Spleen (tissue), 11 donors: ENCODE results near the gene KLF13. TPM values are rescaled to one million over a fixed set of nuclear protein-coding genes. Genes with fewer than 3 reads are reported as not detected.

Experiments used
- DNase-seq: peaks from one replicate; pipeline ENCODE4 v3.0.0-alpha.2; 2020
- H3K27ac ChIP-seq, 8 donors: fragments of 200-600 bp; sonication (generic) in 7 of 8; 1 replicate in 4 of 8; 2 replicates in 4 of 8; pipeline versions ENCODE4 v1.5.0 to v1.8.0; 2016 to 2021; ENCODE audit warnings: inconsistent platforms in 4 of 8, mild to moderate bottlenecking in 4 of 8, moderate library complexity in 1 of 8
- H3K27me3 ChIP-seq, 7 donors: fragments of 200-600 bp; sonication (generic) in 6 of 7; replicated peaks in 1 of 7; 1 replicate in 4 of 7; 2 replicates in 3 of 7; pipeline versions ENCODE4 v1.5.0 to v1.8.0; 2016 to 2021; ENCODE audit warnings: inconsistent platforms in 3 of 7, mild to moderate bottlenecking in 1 of 7
- H3K36me3 ChIP-seq, 6 donors: fragments of 200-600 bp; sonication (generic) in 5 of 6; 1 replicate in 4 of 6; 2 replicates in 2 of 6; pipeline versions ENCODE4 v1.5.0 to v1.8.0; 2016 to 2021; ENCODE audit warnings: inconsistent platforms in 2 of 6
- H3K4me1 ChIP-seq, 6 donors: fragments of 200-600 bp; sonication (generic) in 5 of 6; 1 replicate in 3 of 6; 2 replicates in 3 of 6; pipeline versions ENCODE4 v1.5.0 to v1.8.0; 2016 to 2021; ENCODE audit warnings: inconsistent platforms in 3 of 6
- H3K4me3 ChIP-seq, 8 donors: fragments of 200-600 bp; sonication (generic) in 7 of 8; 1 replicate in 4 of 8; 2 replicates in 4 of 8; pipeline versions ENCODE4 v1.5.0 to v1.8.0; 2016 to 2021; ENCODE audit warnings: inconsistent platforms in 4 of 8, mild to moderate bottlenecking in 4 of 8, moderate library complexity in 2 of 8
- H3K9me3 ChIP-seq, 8 donors: fragments of 200-600 bp; sonication (generic) in 7 of 8; 1 replicate in 4 of 8; 2 replicates in 4 of 8; pipeline versions ENCODE4 v1.5.0 to v1.8.0; 2016 to 2021; ENCODE audit warnings: inconsistent platforms in 4 of 8
- POLR2A ChIP-seq, 3 donors: fragments of 450-650 bp; IDR thresholded peaks; one replicate each; pipeline ENCODE4 v1.5.1; 2017; ENCODE audit warnings: antibody characterized with exemption in 3 of 3, mild to moderate bottlenecking in 1 of 3
- POLR2AphosphoS5 ChIP-seq, 3 donors: sonication (generic); formaldehyde crosslinking; IDR thresholded peaks; one replicate each; pipeline ENCODE4 v1.5.1; 2017; ENCODE audit warnings: antibody characterized with exemption in 3 of 3
- WGBS, 5 donors: extraction: QIAGEN DNeasy Blood & Tissue Kit in 3 of 5; methylation state at CpG; one replicate each; pipeline versions ENCODE4 v1.1.5 to v1.1.7; 2013 to 2018; 5-methylcytosine and 5-hydroxymethylcytosine counted together
- intact Hi-C: fragments of 100-400 bp; cut with DNase I; formaldehyde crosslinking; loops from one replicate; pipeline ENCODE4 v1.15.0; 2023; ENCODE audit warnings: low total_unique reads
- polyA plus RNA-seq, 3 donors: library from polyadenylated mRNA; stranded (reverse); fragments of 200-250 nt; gene quantifications; one replicate each; pipeline ENCODE4 v1.2.1, GENCODE V29; 2013
- total RNA-seq, 7 donors: library from RNA; depleted of rRNA in 3 of 7; stranded (reverse); fragments of >200 nt in 3 of 7; fragmentation: NEBNext Ultra II Directional in 4 of 7; extraction: Animal tissue kit (Norgen Biotek cat#: 25700) in 4 of 7; gene quantifications; one replicate each; pipeline versions ENCODE4 v1.1.0 to v1.2.1, GENCODE V29; 2016 to 2021
- TF ChIP-seq, protein P1 (sequence below), 11 experiments: fragments of 200-600 bp in 7 of 11; fragments of 450-650 bp in 4 of 11; sonication (generic) in 4 of 11; IDR thresholded peaks in 8 of 11; conservative IDR thresholded peaks in 3 of 11; 1 replicate in 7 of 11; 2 replicates in 4 of 11; pipeline versions ENCODE4 v1.4.0 to v1.8.0; 2016 to 2021; ENCODE audit warnings: antibody characterized with exemption in 11 of 11, inconsistent platforms in 4 of 11, mild to moderate bottlenecking in 1 of 11
- donor health status: healthy with polysubstance abuse.
- donor health status: DM: no; HTN: no; CAD: no; lungs with moderate emphysema.
- donor health status: DM: no; HTN: no; CAD: no.
- donor health status: Bipolar disorder and iron deficiency.
- donor health status: healthy.
- donor health status: DM: no; HTN: no; CAD: no.
- donor health status: DM: yes; HTN: yes; CAD: no.

Gene KLF13
- total and polyA plus RNA-seq, 10 donors, result 21.8 to 111 (median 81.4) TPM

DNA sequence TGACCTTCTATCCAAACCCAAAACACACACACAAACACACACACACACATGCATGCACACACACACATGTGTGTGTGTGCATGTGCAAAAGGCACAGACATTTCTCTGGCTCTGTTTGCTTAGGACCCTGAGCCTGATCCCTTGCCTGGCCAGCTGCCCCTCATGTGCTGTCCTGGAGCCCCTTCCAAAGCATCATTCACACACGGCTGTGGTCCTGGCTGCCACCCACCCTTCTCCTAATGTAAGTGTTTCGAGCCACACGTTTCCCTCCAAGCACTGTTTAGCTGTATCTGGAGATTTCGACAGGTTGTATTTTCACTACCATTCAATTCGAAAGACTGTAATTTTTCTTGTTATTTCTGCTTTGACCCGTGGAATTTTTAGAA lies 45.8 kb upstream of the KLF13 start:
- Histone ChIP-seq H3K4me3 (no peak overlapping the region), H3K36me3 (no peaks in the 10 kb centered on the region), H3K4me1 (no peaks in the 10 kb centered on the region), H3K27ac (no peak overlapping the region), H3K9me3 (no peaks in the 10 kb centered on the region), H3K27me3 (no peaks in the 10 kb centered on the region)
- intact Hi-C loops, result no loop called here
- TF ChIP-seq POLR2AphosphoS5 (IDR thresholded peaks at IDR 0.05), result no peak
- TF ChIP-seq, protein P1, sequence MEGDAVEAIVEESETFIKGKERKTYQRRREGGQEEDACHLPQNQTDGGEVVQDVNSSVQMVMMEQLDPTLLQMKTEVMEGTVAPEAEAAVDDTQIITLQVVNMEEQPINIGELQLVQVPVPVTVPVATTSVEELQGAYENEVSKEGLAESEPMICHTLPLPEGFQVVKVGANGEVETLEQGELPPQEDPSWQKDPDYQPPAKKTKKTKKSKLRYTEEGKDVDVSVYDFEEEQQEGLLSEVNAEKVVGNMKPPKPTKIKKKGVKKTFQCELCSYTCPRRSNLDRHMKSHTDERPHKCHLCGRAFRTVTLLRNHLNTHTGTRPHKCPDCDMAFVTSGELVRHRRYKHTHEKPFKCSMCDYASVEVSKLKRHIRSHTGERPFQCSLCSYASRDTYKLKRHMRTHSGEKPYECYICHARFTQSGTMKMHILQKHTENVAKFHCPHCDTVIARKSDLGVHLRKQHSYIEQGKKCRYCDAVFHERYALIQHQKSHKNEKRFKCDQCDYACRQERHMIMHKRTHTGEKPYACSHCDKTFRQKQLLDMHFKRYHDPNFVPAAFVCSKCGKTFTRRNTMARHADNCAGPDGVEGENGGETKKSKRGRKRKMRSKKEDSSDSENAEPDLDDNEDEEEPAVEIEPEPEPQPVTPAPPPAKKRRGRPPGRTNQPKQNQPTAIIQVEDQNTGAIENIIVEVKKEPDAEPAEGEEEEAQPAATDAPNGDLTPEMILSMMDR (IDR thresholded peaks at IDR 0.05 in 8 of 11, conservative IDR thresholded peaks at IDR 0.05 in 3 of 11), result no peak
- TF ChIP-seq POLR2A (IDR thresholded peaks at IDR 0.05), result no peak
- WGBS, 5 donors, result 59 to 87% (median 84%) methylated on average over 6 of the region's 6 CpGs
- DNase-seq, result no peak

DNA sequence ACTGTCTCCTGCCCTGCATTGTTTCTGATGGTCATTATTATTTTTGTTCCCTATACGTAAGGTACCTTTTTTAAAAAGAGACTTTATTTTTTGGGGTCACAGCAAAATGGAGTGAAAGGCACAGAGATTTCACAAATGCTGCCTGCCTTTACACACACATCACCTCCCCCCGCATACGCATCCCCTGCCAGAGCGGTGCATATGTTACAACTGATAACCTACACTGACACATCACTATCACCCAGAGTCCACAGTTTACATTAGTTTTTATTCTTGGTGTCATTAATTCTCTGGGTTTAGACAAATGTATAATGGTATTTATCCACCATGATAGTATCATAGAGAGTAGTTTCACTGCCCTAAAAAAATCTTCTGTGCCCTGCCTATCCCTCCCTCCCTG lies 43.6 kb upstream of the KLF13 start:
- Histone ChIP-seq H3K36me3 (no peaks in the 10 kb centered on the region), H3K4me3 (no peak overlapping the region), H3K27me3 (no peaks in the 10 kb centered on the region), H3K27ac (no peak overlapping the region), H3K4me1 (no peaks in the 10 kb centered on the region), H3K9me3 (peaks cover 0 to 10% (median 8%) of the 10 kb centered on the region in 8 donors)
- WGBS, 5 donors, result 92 to 98% (median 96%) methylated on average over 4 of the region's 4 CpGs
- DNase-seq, result no peak
- intact Hi-C loops, result no loop called here
- no peak for TF ChIP-seq POLR2A (IDR thresholded peaks at IDR 0.05)
- TF ChIP-seq, protein P1 (IDR thresholded peaks at IDR 0.05 in 8 of 11, conservative IDR thresholded peaks at IDR 0.05 in 3 of 11), result no peak
- no peak for TF ChIP-seq POLR2AphosphoS5 (IDR thresholded peaks at IDR 0.05)

DNA sequence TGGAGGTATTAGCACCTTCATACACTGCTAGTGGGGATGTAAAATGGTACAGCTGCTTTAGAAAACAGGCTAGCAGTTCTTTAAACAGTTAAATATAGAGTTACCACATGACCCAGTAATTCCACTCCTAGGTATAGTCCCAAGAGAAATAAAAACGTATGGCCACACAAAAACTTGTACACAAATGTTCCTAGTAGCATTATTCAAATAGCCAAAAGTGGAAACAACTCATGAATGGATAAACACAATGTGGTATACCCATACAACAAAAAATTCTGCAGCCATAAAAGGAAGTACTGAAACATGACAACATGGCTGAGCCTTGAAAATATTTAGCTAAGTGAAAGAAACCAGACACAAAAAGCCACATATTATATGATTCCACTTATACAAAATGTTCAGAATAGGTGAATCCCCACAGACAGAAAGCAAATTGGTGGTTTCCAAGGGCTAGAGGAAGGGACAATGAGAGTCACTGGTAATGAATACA lies 40.8 kb upstream of the KLF13 start:
- Histone ChIP-seq H3K4me3 (no peak overlapping the region), H3K4me1 (no peaks in the 10 kb centered on the region), H3K9me3 (peaks cover 0 to 15% (median 12%) of the 10 kb centered on the region in 8 donors), H3K27ac (no peak overlapping the region), H3K36me3 (no peaks in the 10 kb centered on the region), H3K27me3 (no peaks in the 10 kb centered on the region)
- intact Hi-C loops, result no loop called here
- TF ChIP-seq POLR2A (IDR thresholded peaks at IDR 0.05) (no peak), POLR2AphosphoS5 (IDR thresholded peaks at IDR 0.05) (no peak)
- TF ChIP-seq, protein P1 (IDR thresholded peaks at IDR 0.05 in 8 of 11, conservative IDR thresholded peaks at IDR 0.05 in 3 of 11), result no peak
- DNase-seq, result no peak
- WGBS, 5 donors, result 30 to 61% (median 56%) methylated on average over 1 of the region's 1 CpG

DNA sequence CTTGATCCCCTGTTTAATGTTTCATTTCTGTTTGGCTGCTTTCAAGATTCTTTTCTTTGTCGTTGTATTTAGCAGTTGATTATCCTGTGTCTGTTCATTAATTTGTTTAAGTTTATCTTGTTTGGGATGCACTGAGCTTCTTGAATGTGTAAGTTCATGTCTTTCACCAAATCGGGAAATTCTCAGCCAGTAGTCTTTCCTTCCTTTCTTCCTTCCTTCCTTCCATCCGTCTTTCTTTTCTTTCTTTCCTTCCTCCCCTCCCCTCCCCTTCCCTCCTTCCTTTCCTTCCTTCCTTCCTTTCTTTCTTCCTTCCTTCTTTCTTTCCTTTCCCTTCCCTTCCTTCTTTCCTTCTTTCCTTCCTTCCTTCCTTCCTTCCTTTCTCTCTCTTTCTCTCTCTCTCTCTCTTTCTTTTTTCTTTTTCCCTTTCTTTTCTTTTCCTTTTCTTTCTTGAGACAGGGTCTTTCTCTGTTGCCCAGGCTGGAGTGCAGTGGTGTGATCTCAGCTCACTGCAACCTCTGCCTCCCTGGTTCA lies 35.5 kb upstream of the KLF13 start:
- Histone ChIP-seq H3K4me1 (peaks cover 0 to 10% (median 0%) of the 10 kb centered on the region in 6 donors), H3K4me3 (no peak overlapping the region), H3K36me3 (no peaks in the 10 kb centered on the region), H3K27me3 (no peaks in the 10 kb centered on the region), H3K9me3 (peaks cover 0 to 15% (median 12%) of the 10 kb centered on the region in 8 donors), H3K27ac (no peak overlapping the region)
- WGBS, 5 donors, result 51 to 75% (median 61%) methylated on average over 3 of the region's 3 CpGs
- TF ChIP-seq POLR2A (IDR thresholded peaks at IDR 0.05) (no peak), POLR2AphosphoS5 (IDR thresholded peaks at IDR 0.05) (no peak)
- TF ChIP-seq, protein P1 (IDR thresholded peaks at IDR 0.05 in 8 of 11, conservative IDR thresholded peaks at IDR 0.05 in 3 of 11), result no peak
- intact Hi-C loops, result no loop called here
- DNase-seq, result no peak
